Subcutaneous adipose tissue (tissue), 4 donors: ENCODE measurements around the gene CLSTN1. TPM values are rescaled to one million over a fixed set of nuclear protein-coding genes. Genes with fewer than 3 reads are reported as not detected.

Experiments used
- total RNA-seq, 4 donors: library from RNA; depleted of rRNA; stranded (reverse); fragments of >200 nt; gene quantifications; one replicate each; pipeline ENCODE4 v1.1.0, GENCODE V29; 2016
- TF ChIP-seq, protein P1 (sequence below): fragments of 450-650 bp; IDR thresholded peaks from one replicate; pipeline ENCODE4 v1.5.1; 2016; ENCODE audit warnings: low read depth, mild to moderate bottlenecking, control low read depth, antibody characterized with exemption, moderate library complexity

Gene CLSTN1
- total RNA-seq, 4 donors from 2014 or later, result 17.9 to 29.7 (median 24.9) TPM

DNA sequence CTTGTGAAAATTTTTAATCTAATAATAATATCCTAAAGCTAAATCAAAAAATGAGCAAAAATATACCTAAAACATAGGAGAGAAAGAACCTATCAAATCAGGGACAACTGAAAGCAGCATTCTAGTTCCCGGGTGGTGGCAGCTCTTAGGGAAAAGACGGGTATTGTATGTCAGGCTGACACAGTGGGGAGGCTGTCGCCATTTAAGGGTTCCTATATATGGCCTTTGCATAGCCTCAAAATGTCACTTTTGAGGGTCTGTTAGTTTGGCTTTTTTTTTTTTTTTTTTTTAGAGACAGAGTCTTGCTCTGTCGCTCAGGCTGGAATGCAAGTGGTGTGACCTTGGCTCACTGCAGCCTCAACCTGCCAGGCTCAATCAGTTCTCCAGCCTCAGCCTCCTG lies 6.0 kb downstream of the CLSTN1 start:
- TF ChIP-seq, protein P1, sequence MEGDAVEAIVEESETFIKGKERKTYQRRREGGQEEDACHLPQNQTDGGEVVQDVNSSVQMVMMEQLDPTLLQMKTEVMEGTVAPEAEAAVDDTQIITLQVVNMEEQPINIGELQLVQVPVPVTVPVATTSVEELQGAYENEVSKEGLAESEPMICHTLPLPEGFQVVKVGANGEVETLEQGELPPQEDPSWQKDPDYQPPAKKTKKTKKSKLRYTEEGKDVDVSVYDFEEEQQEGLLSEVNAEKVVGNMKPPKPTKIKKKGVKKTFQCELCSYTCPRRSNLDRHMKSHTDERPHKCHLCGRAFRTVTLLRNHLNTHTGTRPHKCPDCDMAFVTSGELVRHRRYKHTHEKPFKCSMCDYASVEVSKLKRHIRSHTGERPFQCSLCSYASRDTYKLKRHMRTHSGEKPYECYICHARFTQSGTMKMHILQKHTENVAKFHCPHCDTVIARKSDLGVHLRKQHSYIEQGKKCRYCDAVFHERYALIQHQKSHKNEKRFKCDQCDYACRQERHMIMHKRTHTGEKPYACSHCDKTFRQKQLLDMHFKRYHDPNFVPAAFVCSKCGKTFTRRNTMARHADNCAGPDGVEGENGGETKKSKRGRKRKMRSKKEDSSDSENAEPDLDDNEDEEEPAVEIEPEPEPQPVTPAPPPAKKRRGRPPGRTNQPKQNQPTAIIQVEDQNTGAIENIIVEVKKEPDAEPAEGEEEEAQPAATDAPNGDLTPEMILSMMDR, result no peak

GRCh38 chr1:9816199-9816598 lies 7.6 kb downstream of the CLSTN1 start:
- TF ChIP-seq, protein P1, result no peak

GRCh38 chr1:9815150-9815549 lies 8.6 kb downstream of the CLSTN1 start:
- TF ChIP-seq, protein P1, result no peak

- TF ChIP-seq, protein P1, result no peak
Measured at GRCh38 chr1:9814619-9815018, 9.1 kb downstream of the CLSTN1 start.

DNA sequence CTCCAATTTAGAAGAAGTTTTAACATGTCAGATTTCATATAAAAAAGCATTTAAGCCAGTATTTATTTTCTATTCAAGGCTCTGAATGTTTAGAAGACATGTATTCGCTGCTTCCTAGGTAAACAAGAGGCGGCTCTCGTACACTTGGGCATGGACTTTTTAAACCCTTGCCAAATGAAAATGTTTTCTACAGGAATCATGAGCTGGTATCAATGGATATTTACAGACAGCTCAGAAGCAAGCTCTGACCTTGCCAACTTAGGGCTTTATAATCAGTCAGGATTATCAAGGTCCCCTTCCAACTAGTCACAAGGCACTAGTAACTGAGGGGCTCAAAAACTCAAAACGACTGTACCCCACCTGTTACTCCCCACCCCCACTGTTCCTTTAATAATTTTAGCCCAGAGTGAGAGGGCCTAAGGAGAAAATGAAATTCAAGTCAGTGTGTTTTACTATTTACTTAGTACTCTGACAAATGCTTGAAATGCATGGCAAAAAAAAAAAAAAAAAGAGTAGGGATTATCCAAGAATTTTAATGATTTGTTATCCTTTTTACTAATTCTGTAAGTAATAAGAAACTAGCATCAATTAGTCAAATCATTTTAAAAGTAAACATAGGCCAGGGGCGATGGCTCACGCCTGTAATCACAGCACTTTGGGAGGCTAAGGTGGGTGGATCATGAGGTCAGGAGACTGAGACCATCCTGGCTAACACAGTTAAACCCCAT lies 12.4 kb downstream of the CLSTN1 start:
- TF ChIP-seq, protein P1, result no peak

DNA sequence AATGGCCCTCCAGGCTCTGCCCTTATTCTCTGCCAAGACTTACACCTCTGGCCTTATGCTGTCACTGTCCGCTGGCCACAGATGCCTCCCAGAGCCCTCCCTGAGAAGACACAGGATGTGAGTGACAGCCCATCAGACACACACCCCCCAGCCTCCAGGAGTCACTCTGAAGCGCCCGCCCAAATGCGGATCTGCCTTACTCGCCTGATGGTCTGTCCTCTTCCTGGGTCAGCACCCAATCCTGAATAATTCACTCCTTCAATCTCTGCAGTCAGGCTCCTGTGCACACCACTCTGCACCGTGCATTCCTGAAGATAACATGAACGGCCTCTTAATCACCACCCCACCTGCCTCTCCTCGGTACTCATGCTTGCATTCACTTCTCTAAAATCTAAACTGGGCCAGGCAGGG lies 14.7 kb downstream of the CLSTN1 start:
- TF ChIP-seq, protein P1, result no peak

- TF ChIP-seq, protein P1, result no peak
Measured at GRCh38 chr1:9808459-9808858, 15.3 kb downstream of the CLSTN1 start.
